CMK (cell line): ENCODE data around the gene LAD1.

Source experiments
- DNase-seq: peaks from one replicate; pipeline ENCODE4 v3.0.0-alpha.2; 2010; ENCODE audit warnings: low read depth

The LAD1 gene

DNA sequence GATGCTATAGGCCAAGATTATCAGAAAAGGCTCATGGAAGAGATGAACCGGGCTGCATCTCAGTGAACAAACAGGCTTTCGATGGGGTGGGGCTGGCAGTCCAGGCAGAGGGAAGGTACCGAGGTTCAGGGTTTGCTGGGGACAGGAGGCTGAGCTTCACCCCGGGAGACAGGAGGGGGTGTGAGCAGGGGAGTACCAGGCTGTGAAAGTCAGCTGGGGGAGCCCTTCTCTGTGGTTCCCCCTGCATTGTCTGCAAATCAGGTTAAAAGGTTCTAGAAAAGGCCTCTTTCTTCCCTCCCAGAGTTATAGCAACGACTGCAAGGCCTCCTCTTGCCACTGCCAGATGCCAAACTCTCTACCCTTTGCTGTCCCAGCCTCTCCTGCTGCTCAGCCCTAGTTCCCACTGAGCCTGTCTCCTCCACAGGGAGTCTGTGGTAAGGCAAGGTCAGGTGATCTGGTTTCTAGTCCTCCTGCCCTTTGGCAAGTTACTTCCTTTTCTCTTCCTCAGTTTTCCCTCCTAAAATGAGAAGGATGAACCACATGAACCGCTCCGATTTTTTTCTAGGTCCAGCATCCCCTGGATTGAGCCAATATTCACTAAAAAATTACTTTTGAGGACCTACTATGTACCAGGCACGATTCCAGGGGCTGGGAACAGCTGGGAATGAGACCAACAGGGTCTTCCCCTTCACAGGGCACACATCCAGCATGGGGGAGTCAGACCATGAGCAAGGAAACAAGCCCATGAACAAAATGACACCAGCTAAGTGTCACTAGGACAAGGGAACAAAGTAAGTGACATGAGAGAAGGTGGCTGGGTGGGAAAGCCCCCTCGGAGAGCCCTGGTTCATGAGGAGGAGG, 7.2 kb downstream of the LAD1 start:
- DNase-seq, result no peak

DNA sequence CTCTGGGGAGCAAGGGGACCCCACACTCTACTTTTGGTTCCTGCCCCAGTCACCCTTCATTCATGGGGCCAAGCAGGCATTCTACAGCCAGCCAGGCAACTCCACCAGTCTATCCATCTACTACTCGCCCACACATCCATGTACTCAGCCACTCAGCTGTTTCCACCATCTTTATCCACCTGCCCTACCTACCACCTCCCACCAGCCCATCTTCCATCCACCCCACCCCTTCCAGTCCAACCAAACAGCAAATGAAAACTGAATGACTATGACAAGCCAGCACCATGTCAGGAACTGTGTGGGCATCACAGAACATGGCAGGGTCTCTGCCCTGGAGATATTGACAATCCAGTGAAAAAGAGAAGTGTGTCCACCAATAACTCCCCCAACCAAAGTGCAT, 7.9 kb downstream of the LAD1 start:
- DNase-seq, result no peak

DNA sequence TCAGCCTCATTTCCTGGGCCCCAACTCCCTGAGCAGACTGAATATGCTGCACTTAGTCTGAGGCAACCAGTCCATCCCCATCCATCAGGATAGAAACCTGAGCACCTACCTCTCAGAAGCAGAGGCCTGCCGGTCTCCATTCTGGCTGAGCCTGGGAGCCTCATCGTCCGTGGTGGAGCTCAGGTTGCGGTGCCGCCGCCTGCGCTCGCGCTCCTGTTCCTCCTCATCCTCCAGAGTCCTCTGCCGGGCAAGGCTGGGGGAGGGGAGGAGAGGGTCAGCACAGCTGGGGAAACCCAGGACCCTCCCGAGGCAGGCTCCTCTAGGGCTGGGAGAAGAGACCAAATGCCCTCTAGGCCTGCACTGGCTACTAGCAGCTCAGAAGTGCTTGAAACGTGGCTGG, 10.1 kb downstream of the LAD1 start:
- no peak for DNase-seq

DNA sequence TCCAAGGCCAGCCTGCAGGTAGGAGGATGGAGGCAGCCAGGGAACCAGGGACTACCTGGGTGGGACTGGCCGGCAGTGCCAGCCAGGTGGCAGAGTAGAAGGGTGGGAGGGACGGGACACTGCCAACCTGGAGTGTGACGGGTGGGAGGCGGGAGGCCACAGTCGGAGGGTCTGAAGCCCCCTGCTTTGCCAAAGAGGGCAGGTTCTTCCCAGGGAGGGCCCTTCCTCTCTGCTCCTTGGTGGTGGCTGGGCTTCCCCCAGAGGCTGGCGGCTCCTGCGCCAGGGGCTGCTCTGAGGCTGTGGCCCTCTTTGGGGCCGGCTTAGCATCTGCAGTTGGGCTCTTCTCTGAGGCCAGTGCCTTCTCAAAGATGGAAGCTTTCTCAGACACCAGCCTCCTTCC, 12.9 kb downstream of the LAD1 start:
- no peak for DNase-seq

DNA sequence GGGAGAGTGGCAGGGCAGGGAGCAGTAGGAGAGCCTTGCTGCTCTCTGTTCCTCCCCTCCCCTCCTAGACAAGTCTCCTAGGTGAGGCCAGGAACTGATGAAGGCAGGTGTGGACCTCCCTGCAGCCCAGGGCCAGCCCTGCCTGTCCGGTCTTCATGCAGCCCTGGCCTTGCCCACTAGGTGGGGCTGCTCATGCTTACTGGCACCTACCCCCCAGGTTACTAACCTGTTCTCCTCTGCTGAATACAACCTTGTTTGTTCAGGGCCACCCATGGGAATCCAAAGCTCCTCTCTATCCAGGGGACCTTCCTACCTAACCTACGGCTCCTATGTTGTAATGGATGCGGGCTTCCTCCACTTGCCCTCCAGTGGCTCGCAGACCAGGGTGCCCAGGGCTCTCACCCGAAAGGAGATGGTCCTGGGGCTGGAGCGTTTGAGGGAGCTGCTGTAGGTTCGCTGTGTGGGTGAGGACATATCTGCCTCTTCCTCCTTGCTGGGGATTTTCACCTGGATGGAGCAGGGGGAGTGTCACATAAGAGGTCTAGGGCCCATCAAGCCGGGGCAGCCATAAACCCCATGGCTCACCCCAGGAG, 13.7 kb downstream of the LAD1 start:
- DNase-seq, result no peak

DNA sequence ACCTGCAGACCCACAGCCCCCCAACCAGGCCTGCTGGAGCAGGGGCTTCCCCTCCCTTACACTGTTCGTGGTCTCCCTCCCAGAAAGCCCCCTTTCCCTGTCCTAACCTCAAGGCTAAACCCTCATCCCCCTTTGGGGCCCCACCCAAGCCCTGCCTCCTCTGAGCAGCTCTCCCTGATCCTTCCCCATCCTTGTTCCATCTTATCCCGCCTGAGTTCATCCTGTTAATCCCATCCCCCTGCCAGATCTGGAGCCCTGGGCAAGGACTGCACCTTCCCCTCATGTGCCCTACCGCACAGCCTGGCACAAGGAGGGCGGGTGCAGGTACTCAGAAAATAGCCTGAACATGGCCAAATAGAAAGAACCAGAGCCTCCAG, 14.7 kb downstream of the LAD1 start:
- no peak for DNase-seq

DNA sequence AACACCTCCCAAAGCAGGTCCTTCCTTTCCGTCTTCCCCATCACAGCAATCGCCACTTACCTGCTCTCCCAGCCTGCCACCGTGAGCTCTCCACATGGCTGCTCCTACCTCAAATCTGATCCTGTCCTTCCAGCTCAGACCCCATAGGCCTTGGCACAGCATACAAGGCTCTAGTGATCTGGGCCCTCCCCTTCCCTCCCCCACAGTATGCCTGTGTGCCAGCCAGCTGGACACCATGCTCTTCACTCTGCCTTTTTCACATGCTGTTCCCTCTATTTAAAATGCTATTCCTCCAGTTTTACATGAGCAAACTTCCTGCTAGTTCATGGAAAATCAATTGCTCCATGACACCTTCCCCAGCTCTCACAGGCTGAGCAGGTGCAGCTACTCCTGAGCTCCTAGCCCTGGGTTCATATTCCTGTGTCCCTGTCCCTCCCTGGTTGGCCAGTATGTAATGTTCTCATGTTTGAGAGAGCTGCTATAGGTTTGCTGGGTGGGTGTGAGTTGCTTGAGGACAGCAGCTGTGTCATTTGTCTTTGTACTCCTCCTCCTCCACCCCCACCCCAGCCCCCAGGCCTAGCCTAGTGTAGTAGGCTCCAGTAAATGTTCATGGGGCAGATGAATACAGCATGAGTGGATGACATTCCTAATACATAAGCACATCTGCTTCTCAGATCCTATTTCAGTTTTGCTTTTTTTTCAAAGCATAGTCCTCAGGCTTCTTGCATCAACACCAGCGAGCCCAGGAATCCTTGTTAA, 15.3 kb downstream of the LAD1 start:
- no peak for DNase-seq

DNA sequence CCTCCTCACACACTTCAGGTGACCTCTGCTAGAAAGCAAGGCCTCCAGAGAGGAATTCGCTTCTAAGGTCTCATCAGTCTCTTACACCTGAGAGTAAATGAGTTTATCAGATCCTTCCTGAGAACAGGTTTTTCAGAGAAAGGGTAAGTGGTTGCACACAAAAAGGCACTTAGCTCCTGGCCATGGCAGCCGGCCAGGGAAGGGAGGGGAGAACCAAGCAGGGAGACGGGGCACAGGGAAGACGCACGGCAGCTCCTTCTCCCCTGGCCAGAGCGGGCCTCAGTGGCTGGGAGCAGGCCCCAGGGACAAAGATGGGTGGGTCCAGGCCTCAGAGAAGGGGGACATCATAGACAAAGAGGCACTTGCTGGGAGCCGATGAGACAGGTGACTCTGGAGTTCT, 18.0 kb downstream of the LAD1 start:
- no peak for DNase-seq

DNA sequence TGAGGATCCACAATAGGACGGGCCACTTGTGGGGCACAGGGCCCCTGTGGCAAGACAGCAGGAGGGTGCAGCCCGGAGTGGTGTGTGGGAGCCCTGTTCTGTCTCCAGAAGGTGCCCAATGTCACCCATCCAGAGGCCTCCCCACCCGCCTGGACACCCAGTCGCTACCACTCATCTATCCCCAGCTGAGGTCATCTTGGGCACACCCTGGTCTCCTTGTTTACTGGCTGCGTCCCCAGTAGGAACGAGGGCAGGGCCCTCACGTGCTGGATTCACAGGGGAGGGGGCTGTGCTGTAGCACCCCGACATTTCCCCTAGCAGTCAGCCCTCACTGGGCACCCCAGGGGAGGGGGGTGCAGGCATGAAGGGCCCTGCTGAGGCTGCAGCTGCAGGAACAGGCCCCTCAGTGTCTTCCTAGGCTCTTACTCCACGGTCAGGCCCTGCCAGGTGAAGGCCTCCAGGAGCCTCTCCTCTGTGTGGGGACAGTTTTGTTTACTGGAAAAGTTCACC, 19.3 kb downstream of the LAD1 start:
- DNase-seq, result no peak

DNA sequence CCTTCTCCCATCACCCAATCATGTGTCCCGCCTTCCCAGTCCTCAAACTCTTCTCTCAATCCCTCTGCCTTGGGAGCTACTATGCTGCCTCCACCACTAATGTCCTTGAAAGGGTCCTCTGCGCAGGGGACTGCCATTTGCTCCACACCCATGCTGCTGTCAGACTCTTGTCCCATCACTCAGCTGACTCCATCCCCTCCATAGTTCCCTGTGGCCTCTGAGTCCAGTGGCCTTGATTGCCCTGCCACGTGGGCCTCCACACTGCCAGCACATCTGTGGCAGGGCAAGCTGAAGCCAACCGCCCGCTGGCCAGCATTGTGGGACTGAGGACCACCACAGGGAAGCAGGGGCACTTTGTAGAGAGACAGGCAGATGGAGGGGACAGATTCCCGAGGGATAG, 20.3 kb downstream of the LAD1 start:
- DNase-seq, result no peak

DNA sequence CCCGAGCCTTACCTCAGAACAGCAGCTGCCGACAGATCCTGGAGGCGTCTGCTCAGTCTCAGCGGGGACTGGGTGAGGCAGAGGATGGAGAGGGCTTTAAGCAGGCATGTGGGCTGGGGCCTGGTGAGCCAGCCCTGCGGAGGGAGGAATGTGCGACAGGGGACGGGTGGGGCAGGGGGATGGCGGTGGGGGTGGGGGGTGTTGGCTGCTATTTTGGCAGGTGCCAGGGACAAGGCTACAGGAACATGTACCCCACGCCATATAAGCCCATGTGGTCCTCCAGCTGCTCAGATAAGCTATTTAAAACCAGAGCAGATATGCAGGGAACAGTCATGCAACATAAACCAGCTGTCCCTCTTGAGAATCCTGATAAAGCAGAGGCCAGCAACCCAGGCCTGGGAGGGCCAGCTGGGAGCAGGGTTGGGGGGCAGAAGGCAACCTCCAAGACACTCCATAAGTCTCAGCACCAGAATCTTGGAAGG, 21.5 kb downstream of the LAD1 start, which contains the start of gene TNNT2:
Gene TNNT2, minus strand, starts transcription at position 70 of the 482 bp plus-strand sequence. CDS start 4,426 bp downstream, outside the sequence.
- no peak for DNase-seq

DNA sequence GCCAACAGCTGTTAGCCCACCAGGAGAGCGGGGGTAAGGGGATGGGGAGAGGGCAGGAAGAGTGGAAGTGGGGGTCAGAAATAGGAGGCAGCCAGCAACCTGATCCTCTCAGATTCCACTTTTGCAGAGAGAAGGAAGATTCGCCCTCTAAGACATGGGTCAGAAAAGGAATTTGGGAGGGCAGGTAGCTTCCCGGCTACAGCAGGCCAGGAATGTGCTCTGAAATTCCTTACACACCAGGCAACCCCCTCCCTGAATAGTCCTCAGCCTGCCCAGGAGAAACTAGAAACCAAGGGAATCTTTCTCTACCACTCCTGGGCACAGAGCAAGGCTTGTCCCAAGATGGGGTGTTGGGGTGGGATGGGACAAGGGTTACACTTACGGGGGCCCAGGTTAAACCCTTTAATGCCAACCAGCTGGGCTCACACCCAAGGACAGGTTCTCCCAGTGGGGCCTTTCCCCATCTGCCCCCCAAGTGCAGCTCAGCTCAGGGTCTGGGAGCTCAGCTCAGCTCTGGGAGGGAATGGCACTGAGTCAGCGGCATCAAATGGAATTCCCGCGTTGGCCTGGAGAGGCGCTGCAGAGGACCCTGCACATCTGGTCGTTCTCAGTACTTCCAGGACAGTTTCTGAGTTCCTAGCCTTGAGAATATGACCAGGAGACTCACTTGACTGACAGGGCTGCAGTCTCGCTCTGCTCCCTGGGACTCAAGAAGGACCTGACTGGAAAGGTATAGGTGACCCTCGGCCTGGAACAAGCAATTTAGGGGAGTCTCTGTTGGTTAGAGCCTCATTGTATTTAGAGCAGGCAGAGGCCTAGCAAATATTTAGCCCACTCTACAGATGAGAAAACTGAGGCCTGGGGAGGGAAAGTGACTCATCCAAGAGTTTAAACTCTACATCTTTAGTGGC, 22.4 kb downstream of the LAD1 start:
- no peak for DNase-seq

DNA sequence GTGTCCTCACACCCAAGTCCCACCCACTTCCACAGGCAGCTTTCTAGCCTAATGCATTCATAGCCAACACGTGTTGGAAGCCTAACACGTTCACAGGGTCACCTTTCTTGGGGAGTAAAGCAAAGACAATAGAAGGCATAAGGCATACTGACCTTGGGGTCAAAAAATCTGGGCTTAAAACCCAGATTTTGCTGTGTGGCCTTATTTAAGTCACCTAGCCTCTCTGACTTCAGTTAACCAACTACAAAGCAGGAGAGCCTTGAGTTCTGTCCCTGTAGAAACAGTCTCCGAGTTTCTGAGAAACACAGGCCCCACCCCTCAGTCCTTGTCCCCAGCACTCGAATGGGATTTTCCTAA, 23.0 kb downstream of the LAD1 start:
- no peak for DNase-seq

DNA sequence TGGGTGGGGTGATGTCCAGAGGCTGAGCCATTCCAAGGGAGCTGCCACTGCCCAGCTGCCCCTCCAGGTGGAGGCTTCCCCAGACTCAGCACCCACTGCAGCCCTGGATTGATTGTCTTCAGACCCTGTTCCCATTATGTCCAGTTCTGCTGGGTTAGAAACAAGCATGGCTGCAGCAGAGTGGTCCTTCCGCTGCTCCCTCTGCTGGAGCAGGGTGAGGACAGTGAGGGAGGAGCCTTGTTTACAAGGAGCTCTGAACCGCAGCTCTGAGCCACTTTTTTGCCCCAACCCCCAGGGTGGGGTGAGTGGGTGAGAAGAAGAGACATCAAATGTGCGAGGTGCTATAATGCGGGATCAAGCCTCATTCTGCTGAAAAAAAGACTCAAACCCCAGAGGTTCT, 24.0 kb downstream of the LAD1 start:
- DNase-seq, result no peak

DNA sequence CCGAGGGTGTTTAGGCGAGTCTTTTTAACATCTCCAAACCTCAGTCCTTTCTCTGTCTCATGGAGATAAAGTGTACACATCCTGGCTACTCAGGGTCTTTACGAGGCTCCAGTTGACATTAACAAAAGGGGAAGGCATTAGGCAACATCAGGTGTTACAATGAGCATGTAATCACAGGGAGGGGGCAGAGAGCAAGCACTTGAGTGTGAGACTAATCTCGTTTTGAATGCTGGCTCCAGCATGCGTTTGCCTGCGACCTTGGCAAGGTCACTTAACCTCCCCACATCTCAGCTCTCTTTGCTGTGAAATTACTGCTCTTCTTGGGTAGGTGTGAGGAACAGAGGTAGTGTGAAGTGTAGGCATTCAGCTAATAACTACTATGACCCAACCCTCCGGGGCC, 24.8 kb downstream of the LAD1 start:
- DNase-seq, result no peak

DNA sequence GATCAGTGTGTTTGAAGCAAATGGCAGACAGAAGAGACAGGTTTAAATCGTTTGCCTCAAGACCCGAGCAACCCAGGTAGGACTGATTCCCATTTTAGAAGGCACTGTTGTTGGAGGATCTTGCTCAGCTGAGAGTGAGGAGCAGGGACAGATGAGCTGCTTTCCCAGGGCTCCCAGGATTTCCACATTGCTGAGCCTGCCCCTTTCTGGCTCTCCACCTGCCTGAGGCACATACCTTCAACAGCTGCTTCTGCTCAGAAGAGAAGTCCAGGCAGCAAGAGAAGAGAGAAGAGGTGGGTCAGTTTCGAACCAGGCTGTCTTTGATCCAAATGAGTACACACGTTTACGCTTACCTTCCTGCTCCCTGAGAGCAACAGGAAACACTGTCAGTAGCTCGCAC, 27.3 kb downstream of the LAD1 start:
- DNase-seq, result no peak

DNA sequence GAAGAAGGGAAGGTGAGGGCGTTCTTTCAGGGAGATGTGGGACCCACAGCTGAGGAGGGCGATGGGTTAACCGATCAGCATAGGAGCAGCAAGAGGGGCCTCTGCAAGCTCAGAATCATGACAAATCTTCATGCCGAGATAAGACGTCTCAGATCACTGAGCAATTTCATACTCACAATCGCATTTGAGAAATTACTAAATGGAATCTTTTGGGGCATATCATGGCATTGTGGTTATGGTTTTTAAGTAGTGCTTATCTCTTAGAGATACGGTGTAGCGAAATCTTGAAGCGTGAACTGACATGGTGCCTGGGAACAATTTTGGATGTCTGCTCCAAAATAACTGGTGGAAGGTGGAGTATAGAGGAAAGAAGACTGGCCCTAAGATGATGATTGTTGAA, 27.8 kb downstream of the LAD1 start:
- no peak for DNase-seq

DNA sequence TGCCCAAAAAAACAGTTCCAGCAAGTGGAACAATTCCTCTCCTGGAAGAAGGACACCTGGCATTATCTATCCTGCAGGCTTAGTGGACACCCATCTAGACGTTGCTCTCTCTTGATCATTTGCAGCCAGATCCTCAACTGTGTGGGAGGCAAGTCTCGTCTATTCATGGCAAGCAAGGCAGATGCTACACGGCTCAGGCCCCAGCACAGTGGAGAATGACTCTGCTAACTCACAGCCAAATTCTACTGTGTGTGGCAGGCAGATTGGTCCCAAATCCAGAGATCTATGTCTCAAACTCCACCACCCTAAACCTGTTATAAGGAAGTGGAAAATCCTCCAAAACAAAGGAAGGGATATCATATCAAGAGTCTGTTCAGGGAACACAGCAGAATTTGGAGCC, 28.6 kb downstream of the LAD1 start:
- DNase-seq, result no peak

DNA sequence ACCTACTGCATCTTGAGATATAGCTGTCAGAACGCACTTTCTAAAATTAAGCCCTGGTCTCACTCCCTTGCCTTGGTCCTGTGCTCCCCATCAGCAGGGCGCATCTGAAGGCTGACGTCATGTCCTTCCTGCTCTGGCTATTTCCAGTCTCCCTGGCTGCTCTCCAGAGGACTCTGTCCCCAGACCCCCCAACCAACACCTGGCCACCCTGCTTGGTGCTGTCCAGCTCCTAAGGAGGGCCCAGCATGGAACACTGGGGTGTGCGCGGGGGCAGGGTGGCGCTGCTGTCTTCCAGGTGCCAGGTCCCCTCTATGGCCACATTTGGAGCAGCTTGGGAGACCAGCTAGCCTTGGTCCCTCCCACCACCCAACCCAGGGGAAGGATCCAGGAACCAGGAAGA, 29.9 kb downstream of the LAD1 start:
- DNase-seq, result no peak

DNA sequence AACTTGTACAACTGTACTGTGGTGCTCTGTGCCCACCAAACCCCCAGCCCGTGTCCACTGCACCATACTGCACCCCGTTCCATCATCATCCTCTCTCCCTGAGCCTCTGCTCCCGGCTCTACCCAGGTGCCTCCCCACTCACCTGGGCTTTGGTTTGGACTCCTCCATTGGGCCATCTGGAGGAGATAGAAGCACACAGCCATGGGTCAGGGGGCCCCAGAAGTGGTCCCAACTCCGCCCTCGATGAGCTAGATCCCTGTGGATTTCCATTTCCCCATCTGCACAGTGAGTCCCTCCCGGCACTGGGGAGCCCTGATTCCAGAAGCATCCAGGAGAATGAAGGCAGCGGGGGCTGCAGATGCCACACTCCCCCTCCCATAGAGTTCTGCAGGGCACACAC, 32.4 kb downstream of the LAD1 start:
- no peak for DNase-seq

DNA sequence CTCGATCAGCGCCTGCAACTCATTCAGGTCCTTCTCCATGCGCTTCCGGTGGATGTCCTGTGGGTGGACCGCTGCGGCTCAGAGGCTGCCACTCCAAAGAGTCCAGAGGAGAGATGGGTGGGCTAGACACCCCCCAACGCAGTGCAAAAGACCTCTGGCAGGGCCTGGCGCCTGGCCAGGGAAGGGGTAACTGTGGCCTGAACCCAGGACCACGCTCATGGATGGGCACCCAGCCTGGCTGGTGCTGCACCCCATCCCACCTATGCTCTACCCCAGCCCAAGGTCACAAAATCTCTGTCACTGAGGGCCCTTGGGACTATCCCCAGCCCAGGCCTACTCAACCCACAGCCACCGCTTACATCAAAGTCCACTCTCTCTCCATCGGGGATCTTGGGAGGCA, 33.9 kb downstream of the LAD1 start:
- no peak for DNase-seq

DNA sequence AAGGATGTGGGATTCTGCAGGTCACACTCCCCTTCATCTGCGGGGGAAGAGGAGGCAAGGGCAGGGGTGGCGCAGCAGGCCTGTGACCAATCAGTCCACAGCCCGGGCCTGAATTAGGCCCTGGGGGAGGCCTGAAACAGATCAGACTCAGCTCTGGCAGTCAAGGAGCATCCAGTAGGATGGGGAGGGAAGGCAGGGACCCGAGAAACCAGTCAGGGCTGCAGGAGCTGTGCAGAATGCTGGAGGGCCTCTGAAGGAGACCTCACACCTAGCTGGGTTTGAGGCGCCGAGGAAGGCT, 34.4 kb downstream of the LAD1 start:
- no peak for DNase-seq
